Testis (tissue), 2 donors: ENCODE data around the gene ZFYVE28.

Experiments used
- POLR2A ChIP-seq: fragments of 450-650 bp; IDR thresholded peaks from one replicate; pipeline ENCODE4 v1.6.1; 2017; ENCODE audit warnings: antibody characterized with exemption, mild to moderate bottlenecking, moderate library complexity
- TF ChIP-seq, protein P1 (sequence below), 3 experiments: fragments of 450-650 bp in 2 of 3; fragments of 200-600 bp in 1 of 3; sonication (generic) in 1 of 3; IDR thresholded peaks; one replicate each; pipeline ENCODE4 v1.5.1; 2016 to 2019; ENCODE audit warnings: antibody characterized with exemption in 3 of 3, mild to moderate bottlenecking in 2 of 3, moderate library complexity in 1 of 3

DNA sequence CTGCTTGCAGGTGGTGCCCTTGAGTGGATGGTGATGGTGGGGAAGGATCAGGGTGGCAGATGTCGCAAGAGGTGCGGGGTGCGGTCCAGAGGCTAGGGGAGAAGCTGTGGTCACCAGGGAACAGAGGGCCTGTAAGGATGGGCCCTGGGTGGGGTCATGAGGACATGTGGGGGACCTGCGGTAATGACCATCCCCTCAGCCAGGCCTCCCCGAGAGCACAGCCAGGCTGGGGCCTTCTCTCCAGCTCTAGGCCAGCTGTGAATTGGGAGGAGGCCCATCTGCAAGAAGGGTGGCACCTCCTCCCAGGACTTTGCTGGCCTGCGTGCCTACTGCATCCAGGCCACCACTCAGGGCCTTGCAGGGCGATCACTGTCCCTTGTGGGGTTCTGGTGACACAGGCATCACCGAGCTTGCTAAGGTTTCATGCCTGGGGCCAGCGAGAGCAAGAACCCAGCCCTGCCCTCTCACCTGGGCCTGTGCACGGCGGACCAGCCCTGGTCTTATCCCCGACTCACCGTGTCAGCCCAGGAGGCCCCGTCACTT, 122.5 kb downstream of the ZFYVE28 start:
- TF ChIP-seq, protein P1, sequence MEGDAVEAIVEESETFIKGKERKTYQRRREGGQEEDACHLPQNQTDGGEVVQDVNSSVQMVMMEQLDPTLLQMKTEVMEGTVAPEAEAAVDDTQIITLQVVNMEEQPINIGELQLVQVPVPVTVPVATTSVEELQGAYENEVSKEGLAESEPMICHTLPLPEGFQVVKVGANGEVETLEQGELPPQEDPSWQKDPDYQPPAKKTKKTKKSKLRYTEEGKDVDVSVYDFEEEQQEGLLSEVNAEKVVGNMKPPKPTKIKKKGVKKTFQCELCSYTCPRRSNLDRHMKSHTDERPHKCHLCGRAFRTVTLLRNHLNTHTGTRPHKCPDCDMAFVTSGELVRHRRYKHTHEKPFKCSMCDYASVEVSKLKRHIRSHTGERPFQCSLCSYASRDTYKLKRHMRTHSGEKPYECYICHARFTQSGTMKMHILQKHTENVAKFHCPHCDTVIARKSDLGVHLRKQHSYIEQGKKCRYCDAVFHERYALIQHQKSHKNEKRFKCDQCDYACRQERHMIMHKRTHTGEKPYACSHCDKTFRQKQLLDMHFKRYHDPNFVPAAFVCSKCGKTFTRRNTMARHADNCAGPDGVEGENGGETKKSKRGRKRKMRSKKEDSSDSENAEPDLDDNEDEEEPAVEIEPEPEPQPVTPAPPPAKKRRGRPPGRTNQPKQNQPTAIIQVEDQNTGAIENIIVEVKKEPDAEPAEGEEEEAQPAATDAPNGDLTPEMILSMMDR (IDR thresholded peaks at IDR 0.05), result no peak
- TF ChIP-seq POLR2A, result no peak
